Measurements from ENCODE around the gene CCR1.

GRCh38 chr3:46215810-46216414 is 7.8 kb upstream of the CCR1 start:
- no peak for TF ChIP-seq POLR2A (IDR thresholded peaks at IDR 0.05)
- no peak for TF ChIP-seq CTCF (IDR thresholded peaks at IDR 0.05)
- no peak for TF ChIP-seq EP300 (IDR thresholded peaks at IDR 0.05)
